Sigmoid colon (tissue), 7 donors: ENCODE data around the gene CDKAL1. TPM values are rescaled to one million over a fixed set of nuclear protein-coding genes. Genes with fewer than 3 reads are reported as not detected.

Experiments used
- DNase-seq: peaks from one replicate; pipeline ENCODE4 v3.0.0-alpha.2; 2019
- H3K27ac ChIP-seq, 4 donors: fragments of 200-600 bp; sonication (generic); one replicate each; pipeline ENCODE4 v1.5.1; 2016 to 2019; ENCODE audit warnings: mild to moderate bottlenecking in 1 of 4
- H3K27me3 ChIP-seq, 3 donors: fragments of 200-600 bp; sonication (generic); one replicate each; pipeline ENCODE4 v1.5.1; 2019; ENCODE audit warnings: mild to moderate bottlenecking in 1 of 3
- H3K36me3 ChIP-seq, 4 donors: fragments of 200-600 bp; sonication (generic); one replicate each; pipeline ENCODE4 v1.5.1; 2016 to 2019
- H3K4me1 ChIP-seq, 4 donors: fragments of 200-600 bp; sonication (generic); one replicate each; pipeline ENCODE4 v1.5.1; 2017 to 2019
- H3K4me3 ChIP-seq, 4 donors: fragments of 200-600 bp; sonication (generic); one replicate each; pipeline ENCODE4 v1.5.1; 2017 to 2019; ENCODE audit warnings: mild to moderate bottlenecking in 2 of 4, moderate library complexity in 1 of 4
- H3K9me3 ChIP-seq, 4 donors: fragments of 200-600 bp in 3 of 4; sonication (generic) in 3 of 4; one replicate each; pipeline versions ENCODE4 v1.5.1 to v1.6.1; 2013 to 2019
- CTCF ChIP-seq, 4 experiments: fragments of 450-650 bp in 3 of 4; fragments of 200-600 bp in 1 of 4; IDR thresholded peaks; one replicate each; pipeline ENCODE4 v1.5.1; 2016 to 2019; ENCODE audit warnings: antibody characterized with exemption in 4 of 4, mild to moderate bottlenecking in 3 of 4, moderate library complexity in 2 of 4
- EP300 ChIP-seq, 4 donors: sonication (generic); formaldehyde crosslinking; IDR thresholded peaks; one replicate each; pipeline ENCODE4 v1.6.1; 2017; ENCODE audit warnings: antibody characterized with exemption in 4 of 4
- POLR2A ChIP-seq, 2 donors: fragments of 450-650 bp; IDR thresholded peaks; one replicate each; pipeline ENCODE4 v1.6.1; 2016; ENCODE audit warnings: antibody characterized with exemption in 2 of 2, mild to moderate bottlenecking in 2 of 2, moderate library complexity in 2 of 2
- POLR2AphosphoS5 ChIP-seq, 4 donors: sonication (generic); formaldehyde crosslinking; IDR thresholded peaks; one replicate each; pipeline ENCODE4 v1.6.1; 2017; ENCODE audit warnings: antibody characterized with exemption in 4 of 4
- WGBS, 2 donors: extraction: QIAGEN DNeasy Blood & Tissue Kit; methylation state at CpG; one replicate each; pipeline ENCODE4 v1.1.7; 2013; 5-methylcytosine and 5-hydroxymethylcytosine counted together
- intact Hi-C: fragments of 100-400 bp; cut with DNase I; formaldehyde crosslinking; loops from one replicate; pipeline ENCODE4 v1.15.1; 2023
- polyA plus RNA-seq, 3 donors: library from polyadenylated mRNA; stranded (reverse); fragments of 200-250 nt; gene quantifications; one replicate each; pipeline ENCODE4 v1.2.3, GENCODE V29; 2013
- total RNA-seq, 4 donors: library from RNA; depleted of rRNA; stranded (reverse); fragments of >200 nt; gene quantifications; one replicate each; pipeline ENCODE4 v1.1.0, GENCODE V29; 2016
- donor health status: healthy with polysubstance abuse.
- donor health status: Bipolar disorder and iron deficiency.
- donor health status: healthy.

The CDKAL1 gene
- total and polyA plus RNA-seq, 7 donors, result 2.8 to 14.7 (median 11.4) TPM

- no peak overlapping the region for H3K4me3 ChIP-seq
- no peaks in the 10 kb centered on the region for H3K9me3 ChIP-seq
- no peak for DNase-seq
- no peak overlapping the region for H3K27ac ChIP-seq
- no peaks in the 10 kb centered on the region for H3K4me1 ChIP-seq
- TF ChIP-seq EP300 (IDR thresholded peaks at IDR 0.05) (no peak), POLR2A (IDR thresholded peaks at IDR 0.05) (no peak), CTCF (IDR thresholded peaks at IDR 0.05) (no peak), POLR2AphosphoS5 (IDR thresholded peaks at IDR 0.05) (no peak)
- peaks cover 0 to 10% (median 0%) of the 10 kb centered on the region in 4 donors for H3K36me3 ChIP-seq
- intact Hi-C loops, result no loop called here
- H3K27me3 ChIP-seq, result no peaks in the 10 kb centered on the region
- 77 to 94% methylated on average over 3 of the region's 3 CpGs for WGBS, 2 donors
Measured at GRCh38 chr6:21213492-21213891, 679.2 kb downstream of the CDKAL1 start.

GRCh38 chr6:21214738-21215448 lies 680.6 kb downstream of the CDKAL1 start:
- Histone ChIP-seq H3K27me3 (no peaks in the 10 kb centered on the region), H3K4me1 (peaks cover 0 to 4% (median 0%) of the 10 kb centered on the region in 4 donors), H3K4me3 (no peak overlapping the region), H3K9me3 (no peaks in the 10 kb centered on the region), H3K27ac (no peak overlapping the region), H3K36me3 (peaks cover 0 to 7% (median 0%) of the 10 kb centered on the region in 4 donors)
- TF ChIP-seq EP300 (IDR thresholded peaks at IDR 0.05) (no peak), POLR2A (IDR thresholded peaks at IDR 0.05) (no peak), POLR2AphosphoS5 (IDR thresholded peaks at IDR 0.05) (no peak), CTCF (IDR thresholded peaks at IDR 0.05) (no peak)
- intact Hi-C loops, result no loop called here
- 91 to 93% methylated on average over 5 of the region's 5 CpGs for WGBS, 2 donors
- no peak for DNase-seq

- Histone ChIP-seq H3K36me3 (no peaks in the 10 kb centered on the region), H3K27me3 (no peaks in the 10 kb centered on the region), H3K9me3 (no peaks in the 10 kb centered on the region), H3K4me3 (no peak overlapping the region), H3K4me1 (peaks cover 0 to 10% (median 0%) of the 10 kb centered on the region in 4 donors), H3K27ac (no peak overlapping the region)
- TF ChIP-seq CTCF (IDR thresholded peaks at IDR 0.05), result no peak
- TF ChIP-seq POLR2AphosphoS5 (IDR thresholded peaks at IDR 0.05), result no peak
- TF ChIP-seq POLR2A (IDR thresholded peaks at IDR 0.05), result no peak
- no peak for TF ChIP-seq EP300 (IDR thresholded peaks at IDR 0.05)
- DNase-seq, result no peak
- WGBS, 2 donors, result 94 to 95% methylated on average over 2 of the region's 2 CpGs
- intact Hi-C loops, result no loop called here
Measured at GRCh38 chr6:21219241-21219640, 685.0 kb downstream of the CDKAL1 start.

GRCh38 chr6:21219856-21220255 lies 685.6 kb downstream of the CDKAL1 start:
- WGBS, 2 donors, result 83 to 89% methylated on average over 7 of the region's 7 CpGs
- peaks cover 0 to 10% (median 0%) of the 10 kb centered on the region in 4 donors for H3K4me1 ChIP-seq
- no peak overlapping the region for H3K4me3 ChIP-seq
- no peaks in the 10 kb centered on the region for H3K36me3 ChIP-seq
- TF ChIP-seq CTCF (IDR thresholded peaks at IDR 0.05) (no peak), POLR2AphosphoS5 (IDR thresholded peaks at IDR 0.05) (no peak), POLR2A (IDR thresholded peaks at IDR 0.05) (no peak), EP300 (IDR thresholded peaks at IDR 0.05) (no peak)
- no peaks in the 10 kb centered on the region for H3K9me3 ChIP-seq
- H3K27me3 ChIP-seq, result no peaks in the 10 kb centered on the region
- no peak overlapping the region for H3K27ac ChIP-seq
- no peak for DNase-seq
- intact Hi-C loops, result no loop called here
